IPS-15b (cell line): ENCODE results near the gene RETREG1.
"Not testable (repeated sequence)": the region's sequence is repeated elsewhere in the genome, so short reads cannot be mapped to it uniquely, and the experiment has no call there.

Experiments
- H3K27me3 ChIP-seq: one replicate; pipeline ENCODE4 v1.6.1; 2013; ENCODE audit warnings: low read length; ENCODE audit not compliant: control insufficient read depth, insufficient read depth
- H3K36me3 ChIP-seq: one replicate; pipeline ENCODE4 v1.6.1; 2013; ENCODE audit warnings: low read length; ENCODE audit not compliant: control insufficient read depth, insufficient read depth
- H3K4me1 ChIP-seq: one replicate; pipeline ENCODE4 v1.6.1; 2013; ENCODE audit warnings: mild to moderate bottlenecking, low read length; ENCODE audit not compliant: control insufficient read depth, insufficient read depth
- H3K4me3 ChIP-seq: one replicate; pipeline ENCODE4 v1.5.1; 2013; ENCODE audit warnings: low read depth, low read length
- H3K9ac ChIP-seq: one replicate; pipeline ENCODE4 v1.6.1; 2013; ENCODE audit warnings: low read depth, mild to moderate bottlenecking, low read length
- H3K9me3 ChIP-seq: one replicate; pipeline ENCODE4 v1.6.1; 2013; ENCODE audit warnings: mild to moderate bottlenecking, low read length; ENCODE audit not compliant: control insufficient read depth, insufficient read depth

Gene RETREG1

GRCh38 chr5:16616536-16617273, at the start of gene RETREG1:
RETREG1 (minus strand) TSS chr5:16616997; CDS start chr5:16616971, 26 bp downstream.
- Histone ChIP-seq H3K36me3 (no peaks in the 10 kb centered on the region), H3K9me3 (no peaks in the 10 kb centered on the region), H3K27me3 (peaks cover 44% of the 10 kb centered on the region), H3K4me3 (peak within 1 kb of the TSS; percentile 82), H3K9ac (peak within 1 kb of the TSS; percentile 16), H3K4me1 (peaks cover 5% of the 10 kb centered on the region)

GRCh38 chr5:16666130-16666882, 49.5 kb upstream of the RETREG1 start:
- Histone ChIP-seq H3K4me3 (no peak overlapping the region), H3K9me3 (no peaks in the 10 kb centered on the region), H3K9ac (no peak overlapping the region), H3K4me1 (no peaks in the 10 kb centered on the region), H3K36me3 (peaks cover 45% of the 10 kb centered on the region), H3K27me3 (no peaks in the 10 kb centered on the region)

GRCh38 chr5:16665601-16666000, 48.8 kb upstream of the RETREG1 start:
- Histone ChIP-seq H3K36me3 (peaks cover 39% of the 10 kb centered on the region), H3K9me3 (no peaks in the 10 kb centered on the region), H3K4me1 (no peaks in the 10 kb centered on the region), H3K9ac (no peak overlapping the region), H3K4me3 (no peak overlapping the region), H3K27me3 (no peaks in the 10 kb centered on the region)

- Histone ChIP-seq H3K4me3 (no peak overlapping the region), H3K4me1 (no peaks in the 10 kb centered on the region), H3K27me3 (no peaks in the 10 kb centered on the region), H3K9ac (no peak overlapping the region), H3K36me3 (peaks cover 34% of the 10 kb centered on the region), H3K9me3 (no peaks in the 10 kb centered on the region)
Measured at GRCh38 chr5:16664368-16664767, 47.6 kb upstream of the RETREG1 start.

- H3K36me3 ChIP-seq = peaks cover 33% of the 10 kb centered on the region
Measured at GRCh38 chr5:16663840-16664239, 47.0 kb upstream of the RETREG1 start.

GRCh38 chr5:16661713-16662112, 44.9 kb upstream of the RETREG1 start:
- H3K36me3 ChIP-seq = peaks cover 14% of the 10 kb centered on the region
- H3K4me1 ChIP-seq = no peaks in the 10 kb centered on the region
- H3K9me3 ChIP-seq = no peaks in the 10 kb centered on the region
- H3K4me3 ChIP-seq = no peak overlapping the region
- H3K9ac ChIP-seq = no peak overlapping the region
- H3K27me3 ChIP-seq = no peaks in the 10 kb centered on the region

More at GRCh38 chr5:16663840-16664239, 47.0 kb upstream of the RETREG1 start:
- Histone ChIP-seq H3K4me3 (no peak overlapping the region), H3K9me3 (no peaks in the 10 kb centered on the region), H3K9ac (no peak overlapping the region), H3K4me1 (no peaks in the 10 kb centered on the region), H3K27me3 (no peaks in the 10 kb centered on the region)

- H3K4me3 ChIP-seq = no peak overlapping the region
- H3K9ac ChIP-seq = no peak overlapping the region
- H3K9me3 ChIP-seq = no peaks in the 10 kb centered on the region
- no peaks in the 10 kb centered on the region for H3K27me3 ChIP-seq
- H3K4me1 ChIP-seq = no peaks in the 10 kb centered on the region
- H3K36me3 ChIP-seq = peaks cover 6% of the 10 kb centered on the region
Measured at GRCh38 chr5:16660982-16661381, 44.2 kb upstream of the RETREG1 start.

- Histone ChIP-seq H3K4me3 (no peak overlapping the region), H3K27me3 (no peaks in the 10 kb centered on the region), H3K36me3 (no peaks in the 10 kb centered on the region), H3K9me3 (no peaks in the 10 kb centered on the region), H3K4me1 (no peaks in the 10 kb centered on the region), H3K9ac (no peak overlapping the region)
Measured at GRCh38 chr5:16659536-16659935, 42.7 kb upstream of the RETREG1 start.

- Histone ChIP-seq H3K36me3 (no peaks in the 10 kb centered on the region), H3K9ac (no peak overlapping the region), H3K9me3 (no peaks in the 10 kb centered on the region), H3K4me1 (no peaks in the 10 kb centered on the region), H3K27me3 (no peaks in the 10 kb centered on the region), H3K4me3 (no peak overlapping the region)
Measured at GRCh38 chr5:16656561-16657191, 39.9 kb upstream of the RETREG1 start.

GRCh38 chr5:16654647-16655334, 38.0 kb upstream of the RETREG1 start:
- H3K4me1 ChIP-seq = no peaks in the 10 kb centered on the region
- no peak overlapping the region for H3K9ac ChIP-seq
- no peaks in the 10 kb centered on the region for H3K36me3 ChIP-seq
- H3K27me3 ChIP-seq = no peaks in the 10 kb centered on the region
- H3K4me3 ChIP-seq = no peak overlapping the region
- peaks cover under 1% of the 10 kb centered on the region for H3K9me3 ChIP-seq

GRCh38 chr5:16648739-16649138, 31.9 kb upstream of the RETREG1 start:
- not testable (repeated sequence) for H3K9me3 ChIP-seq, H3K4me1 ChIP-seq, H3K36me3 ChIP-seq, H3K27me3 ChIP-seq, H3K4me3 ChIP-seq, H3K9ac ChIP-seq
